Neural cell (in vitro differentiated cells): ENCODE data around the gene WDR77. TPM values are rescaled to one million over a fixed set of nuclear protein-coding genes. Genes with fewer than 3 reads are reported as not detected.

Experiments
- H2AFZ ChIP-seq: fragments of 200-600, 300-800 bp; sonication (generic), shearing (Covaris generic); 2 replicates; pipeline ENCODE4 v1.6.0; 2014; ENCODE audit warnings: low read depth, mild to moderate bottlenecking, antibody characterized with exemption, low read length, moderate library complexity
- H3F3A ChIP-seq: fragments of 200-600 bp; shearing (Covaris generic); 2 replicates; pipeline ENCODE4 v1.6.1; 2016; ENCODE audit warnings: mild to moderate bottlenecking, moderate library complexity, mixed read lengths, antibody characterized with exemption, low read length; ENCODE audit not compliant: insufficient read depth, poor library complexity, severe bottlenecking
- H3K27ac ChIP-seq: fragments of 200-600, 300-800 bp; sonication (generic), shearing (Covaris generic); 2 replicates; pipeline ENCODE4 v1.5.1; 2014; ENCODE audit warnings: mild to moderate bottlenecking, low read length, moderate library complexity
- H3K27me3 ChIP-seq: fragments of 300-800, 200-600 bp; sonication (generic), shearing (Covaris generic); 2 replicates; pipeline ENCODE4 v1.6.0; 2014; ENCODE audit warnings: mild to moderate bottlenecking, low read depth, low read length, moderate library complexity; ENCODE audit not compliant: insufficient read depth
- H3K36me3 ChIP-seq: fragments of 300-800, 200-600 bp; sonication (generic), shearing (Covaris generic); 2 replicates; pipeline ENCODE4 v1.5.1; 2014; ENCODE audit warnings: mild to moderate bottlenecking, antibody characterized with exemption, low read length, moderate library complexity; ENCODE audit not compliant: insufficient read depth
- H3K4me2 ChIP-seq: fragments of 300-800, 200-600 bp; sonication (generic), shearing (Covaris generic); 2 replicates; pipeline ENCODE4 v1.6.0; 2014; ENCODE audit warnings: mild to moderate bottlenecking, low read length
- H3K4me3 ChIP-seq: fragments of 300-800, 200-600 bp; sonication (generic), shearing (Covaris generic); 2 replicates; pipeline ENCODE4 v1.5.1; 2014; ENCODE audit warnings: mild to moderate bottlenecking, low read length, moderate library complexity
- H3K79me2 ChIP-seq: fragments of 200-600 bp; shearing (Covaris generic); replicated peaks from 2 replicates; pipeline ENCODE4 v1.6.0; 2014; ENCODE audit warnings: mild to moderate bottlenecking, low read length, moderate library complexity; ENCODE audit not compliant: insufficient read depth
- H3K9ac ChIP-seq: fragments of 300-800, 200-600 bp; sonication (generic), shearing (Covaris generic); 2 replicates; pipeline ENCODE4 v1.6.1; 2016; ENCODE audit warnings: mild to moderate bottlenecking, low read length, mixed read lengths
- H3K9me2 ChIP-seq: fragments of 200-600 bp; shearing (Covaris generic); 2 replicates; pipeline ENCODE4 v1.6.1; 2016; ENCODE audit warnings: mild to moderate bottlenecking, low read length, mixed read lengths; ENCODE audit not compliant: insufficient read depth
- H3K9me3 ChIP-seq: fragments of 200-600, 300-800 bp; sonication (generic), shearing (Covaris generic); 2 replicates; pipeline ENCODE4 v1.6.1; 2016; ENCODE audit warnings: mild to moderate bottlenecking, mixed run types, low read length, moderate library complexity, mixed read lengths
- H4K20me1 ChIP-seq: fragments of 200-600 bp; shearing (Covaris generic); 2 replicates; pipeline ENCODE4 v1.6.1; 2016; ENCODE audit warnings: mild to moderate bottlenecking, mixed run types; ENCODE audit not compliant: insufficient read depth
- CTCF ChIP-seq: fragments of 450-650 bp; IDR thresholded peaks from 2 replicates; pipeline ENCODE4 v1.5.1; 2014; ENCODE audit warnings: antibody characterized with exemption, mild to moderate bottlenecking, moderate library complexity; ENCODE audit not compliant: poor library complexity, severe bottlenecking
- EP300 ChIP-seq: fragments of 450-650 bp; conservative IDR thresholded peaks from 2 replicates; pipeline ENCODE4 v1.6.1; 2014; ENCODE audit warnings: antibody characterized with exemption, mild to moderate bottlenecking, moderate library complexity; ENCODE audit not compliant: poor library complexity, severe bottlenecking
- EZH2 ChIP-seq: fragments of 200-600, 300-800 bp; shearing (Covaris generic), sonication (generic); IDR thresholded peaks from 2 replicates; pipeline ENCODE4 v1.6.1; 2014; ENCODE audit warnings: antibody characterized with exemption, low read length, borderline replicate concordance, mild to moderate bottlenecking; ENCODE audit not compliant: insufficient read depth, poor library complexity, severe bottlenecking
- MXI1 ChIP-seq: fragments of 450-650 bp; conservative IDR thresholded peaks from 2 replicates; pipeline ENCODE4 v1.6.1; 2014; ENCODE audit warnings: antibody characterized with exemption, mild to moderate bottlenecking; ENCODE audit not compliant: poor library complexity, severe bottlenecking
- POLR2AphosphoS5 ChIP-seq: IDR thresholded peaks from 2 replicates; pipeline ENCODE4 v1.6.1; 2012
- RAD21 ChIP-seq: fragments of 450-650 bp; conservative IDR thresholded peaks from 2 replicates; pipeline ENCODE4 v1.6.1; 2014; ENCODE audit warnings: antibody characterized with exemption, mild to moderate bottlenecking, moderate library complexity
- REST ChIP-seq: IDR thresholded peaks from 2 replicates; pipeline ENCODE4 v1.6.1; 2012; ENCODE audit warnings: borderline replicate concordance
- SMC3 ChIP-seq: fragments of 450-650 bp; conservative IDR thresholded peaks from 2 replicates; pipeline ENCODE4 v1.6.1; 2014; ENCODE audit warnings: antibody characterized with exemption, mild to moderate bottlenecking, moderate library complexity; ENCODE audit not compliant: poor library complexity
- TAF1 ChIP-seq: IDR thresholded peaks from 2 replicates; pipeline ENCODE4 v1.6.1; 2012; ENCODE audit warnings: low read depth
- polyA plus RNA-seq: library from polyadenylated mRNA; depleted of rRNA; stranded (reverse); fragments of >200 nt; gene quantifications from 2 replicates; pipeline ENCODE4 v1.2.3, GENCODE V29; 2014

WDR77 gene
- polyA plus RNA-seq, 1 donor from 2014 or later = 63.6 TPM

GRCh38 chr1:111462370-111463028, 13.4 kb upstream of the WDR77 start:
- no peaks in the 10 kb centered on the region for H3K9me2 ChIP-seq
- no peak overlapping the region for H3K4me3 ChIP-seq
- H3K36me3 ChIP-seq = peaks cover 15% of the 10 kb centered on the region
- no peak overlapping the region for H3K4me2 ChIP-seq
- no peak overlapping the region for H3K27ac ChIP-seq
- no peaks in the 10 kb centered on the region for H3K27me3 ChIP-seq
- no peaks in the 10 kb centered on the region for H3K9me3 ChIP-seq
- H2AFZ ChIP-seq = no peak overlapping the region
- no peaks in the 10 kb centered on the region for H4K20me1 ChIP-seq
- no peak for TF ChIP-seq REST
- no peak for TF ChIP-seq CTCF
- TF ChIP-seq EP300 = no peak
- TF ChIP-seq TAF1 = no peak
- TF ChIP-seq EZH2 = no peak
- no peak for TF ChIP-seq MXI1
- no peak for TF ChIP-seq POLR2AphosphoS5
- no peak for TF ChIP-seq RAD21
- no peak for TF ChIP-seq SMC3
- H3K9ac ChIP-seq = no peak overlapping the region
- no peaks in the 10 kb centered on the region for H3F3A ChIP-seq
- peaks cover 3% of the 10 kb centered on the region for H3K79me2 ChIP-seq

- Histone ChIP-seq H3K27ac (no peak overlapping the region), H3K4me2 (no peak overlapping the region), H3K4me3 (no peak overlapping the region), H3K9me3 (no peaks in the 10 kb centered on the region), H2AFZ (no peak overlapping the region), H4K20me1 (no peaks in the 10 kb centered on the region), H3K27me3 (no peaks in the 10 kb centered on the region), H3F3A (no peaks in the 10 kb centered on the region), H3K9ac (no peak overlapping the region), H3K79me2 (peaks cover 3% of the 10 kb centered on the region), H3K36me3 (peaks cover 22% of the 10 kb centered on the region), H3K9me2 (no peaks in the 10 kb centered on the region)
- TF ChIP-seq TAF1 = no peak
Observed at GRCh38 chr1:111461765-111462164, 12.7 kb upstream of the WDR77 start.

- H2AFZ ChIP-seq = no peak overlapping the region
- no peak overlapping the region for H3K4me2 ChIP-seq
- peaks cover 20% of the 10 kb centered on the region for H3K79me2 ChIP-seq
- no peak overlapping the region for H3K27ac ChIP-seq
- no peaks in the 10 kb centered on the region for H3F3A ChIP-seq
- peaks cover 27% of the 10 kb centered on the region for H3K36me3 ChIP-seq
- H3K9ac ChIP-seq = no peak overlapping the region
- no peak overlapping the region for H3K4me3 ChIP-seq
- no peaks in the 10 kb centered on the region for H4K20me1 ChIP-seq
- H3K27me3 ChIP-seq = no peaks in the 10 kb centered on the region
- no peaks in the 10 kb centered on the region for H3K9me3 ChIP-seq
- no peaks in the 10 kb centered on the region for H3K9me2 ChIP-seq
- TF ChIP-seq EZH2 = no peak
- no peak for TF ChIP-seq RAD21
- TF ChIP-seq MXI1 = no peak
- no peak for TF ChIP-seq POLR2AphosphoS5
- TF ChIP-seq SMC3 = no peak
- TF ChIP-seq EP300 = no peak
- TF ChIP-seq TAF1 = no peak
- no peak for TF ChIP-seq CTCF
- TF ChIP-seq REST = no peak
Observed at GRCh38 chr1:111455642-111456031, 6.6 kb upstream of the WDR77 start.
